Hepatocyte (in vitro differentiated cells): ENCODE results near the gene HSF2BP.

Source experiments
- EZH2 ChIP-seq: fragments of 200-600 bp; sonication (generic); IDR thresholded peaks from 2 replicates; pipeline ENCODE4 v1.6.1; 2016; ENCODE audit warnings: antibody characterized with exemption, mild to moderate bottlenecking, borderline replicate concordance
- EZH2phosphoT487 ChIP-seq: fragments of 200-600 bp; sonication (generic); IDR thresholded peaks from one replicate; pipeline ENCODE4 v1.6.1; 2018; ENCODE audit warnings: antibody characterized with exemption, mild to moderate bottlenecking, low read depth, moderate library complexity; ENCODE audit not compliant: unreplicated experiment, severe bottlenecking
- TF ChIP-seq, protein P1 (sequence below): fragments of 200-600 bp; sonication (generic); IDR thresholded peaks from 2 replicates; pipeline ENCODE4 v1.5.1; 2016; ENCODE audit warnings: antibody characterized with exemption, mild to moderate bottlenecking; ENCODE audit not compliant: poor library complexity

GRCh38 chr21:43669828-43670605 is 10.7 kb upstream of the HSF2BP start:
- TF ChIP-seq, protein P1, sequence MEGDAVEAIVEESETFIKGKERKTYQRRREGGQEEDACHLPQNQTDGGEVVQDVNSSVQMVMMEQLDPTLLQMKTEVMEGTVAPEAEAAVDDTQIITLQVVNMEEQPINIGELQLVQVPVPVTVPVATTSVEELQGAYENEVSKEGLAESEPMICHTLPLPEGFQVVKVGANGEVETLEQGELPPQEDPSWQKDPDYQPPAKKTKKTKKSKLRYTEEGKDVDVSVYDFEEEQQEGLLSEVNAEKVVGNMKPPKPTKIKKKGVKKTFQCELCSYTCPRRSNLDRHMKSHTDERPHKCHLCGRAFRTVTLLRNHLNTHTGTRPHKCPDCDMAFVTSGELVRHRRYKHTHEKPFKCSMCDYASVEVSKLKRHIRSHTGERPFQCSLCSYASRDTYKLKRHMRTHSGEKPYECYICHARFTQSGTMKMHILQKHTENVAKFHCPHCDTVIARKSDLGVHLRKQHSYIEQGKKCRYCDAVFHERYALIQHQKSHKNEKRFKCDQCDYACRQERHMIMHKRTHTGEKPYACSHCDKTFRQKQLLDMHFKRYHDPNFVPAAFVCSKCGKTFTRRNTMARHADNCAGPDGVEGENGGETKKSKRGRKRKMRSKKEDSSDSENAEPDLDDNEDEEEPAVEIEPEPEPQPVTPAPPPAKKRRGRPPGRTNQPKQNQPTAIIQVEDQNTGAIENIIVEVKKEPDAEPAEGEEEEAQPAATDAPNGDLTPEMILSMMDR: no peak
- TF ChIP-seq EZH2: no peak
- no peak for TF ChIP-seq EZH2phosphoT487
